Activated CD8-positive, alpha-beta T cell treated with anti-CD3 and anti-CD28 coated beads for 36 hours (primary cell): ENCODE results near the gene TMEM184A. TPM values are rescaled to one million over a fixed set of nuclear protein-coding genes. Genes with fewer than 3 reads are reported as not detected.

Source experiments
- ATAC-seq: fragments of 200-7000 bp; cut with Tn5 transposase; one replicate; pipeline ENCODE4 v1.10.0; 2021; ENCODE audit warnings: mild to moderate bottlenecking, moderate library complexity
- CTCF ChIA-PET: fragments of 350-600 bp; sonication (Branson Sonifier 250); formaldehyde crosslinking; loops from one replicate; lab custom pipeline; 2021; ENCODE audit warnings: antibody characterized with exemption; lab: Charles Lee
- POLR2A ChIA-PET: fragments of 350-600 bp; sonication (Branson Sonifier 250); formaldehyde crosslinking; loops from one replicate; lab custom pipeline; 2021; ENCODE audit warnings: antibody characterized with exemption; lab: Charles Lee
- DNase-seq: peaks from one replicate; pipeline ENCODE4 v3.0.0-alpha.2; 2020
- H3K27ac Mint-ChIP-seq: one replicate; pipeline ENCODE4 v1.8.0; 2021; ENCODE audit warnings: mild to moderate bottlenecking, mixed read lengths
- H3K27me3 Mint-ChIP-seq: one replicate; pipeline ENCODE4 v1.8.0; 2021; ENCODE audit warnings: mixed read lengths
- H3K36me3 Mint-ChIP-seq: one replicate; pipeline ENCODE4 v1.8.0; 2021; ENCODE audit warnings: low read depth, mixed read lengths
- H3K4me1 Mint-ChIP-seq: one replicate; pipeline ENCODE4 v1.8.0; 2021; ENCODE audit warnings: low read depth, mixed read lengths
- H3K4me3 Mint-ChIP-seq: one replicate; pipeline ENCODE4 v1.8.0; 2021; ENCODE audit warnings: mild to moderate bottlenecking, moderate library complexity, mixed read lengths
- H3K9me3 Mint-ChIP-seq: one replicate; pipeline ENCODE4 v1.8.0; 2021; ENCODE audit warnings: mixed read lengths
- intact Hi-C: fragments of 100-400 bp; cut with micrococcal nuclease; formaldehyde crosslinking; loops from one replicate; pipeline ENCODE4 v1.10.0; 2022
- total RNA-seq, 2 experiments: library from RNA; stranded (reverse); gene quantifications; one replicate each; pipeline ENCODE4 v1.2.3, GENCODE V29; 2021
- TF ChIP-seq, protein P1 (sequence below): fragments of 200-600 bp; IDR thresholded peaks from one replicate; pipeline ENCODE4 v1.8.0; 2022; ENCODE audit warnings: antibody characterized with exemption, mild to moderate bottlenecking

The TMEM184A gene
- total RNA-seq, 2 experiments from 2014 or later = not detected

GRCh38 chr7:1497293-1497927 is 58.6 kb downstream of the TMEM184A start:
- Mint-ChIP-seq H3K9me3 (no peaks in the 10 kb centered on the region), H3K36me3 (peaks cover 19% of the 10 kb centered on the region), H3K27me3 (no peaks in the 10 kb centered on the region), H3K4me1 (peaks cover 9% of the 10 kb centered on the region), H3K27ac (no peak overlapping the region), H3K4me3 (no peak overlapping the region)
- ChIA-PET POLR2A (interaction anchor here (0.6 kb wide), 1 partner anchor 643 kb away, joined by 3 read pairs; no protein-coding TSS in a partner anchor), CTCF (no interaction called here)
- no peak for ATAC-seq
- no peak for DNase-seq
- intact Hi-C loops = no loop called here
- TF ChIP-seq, protein P1, sequence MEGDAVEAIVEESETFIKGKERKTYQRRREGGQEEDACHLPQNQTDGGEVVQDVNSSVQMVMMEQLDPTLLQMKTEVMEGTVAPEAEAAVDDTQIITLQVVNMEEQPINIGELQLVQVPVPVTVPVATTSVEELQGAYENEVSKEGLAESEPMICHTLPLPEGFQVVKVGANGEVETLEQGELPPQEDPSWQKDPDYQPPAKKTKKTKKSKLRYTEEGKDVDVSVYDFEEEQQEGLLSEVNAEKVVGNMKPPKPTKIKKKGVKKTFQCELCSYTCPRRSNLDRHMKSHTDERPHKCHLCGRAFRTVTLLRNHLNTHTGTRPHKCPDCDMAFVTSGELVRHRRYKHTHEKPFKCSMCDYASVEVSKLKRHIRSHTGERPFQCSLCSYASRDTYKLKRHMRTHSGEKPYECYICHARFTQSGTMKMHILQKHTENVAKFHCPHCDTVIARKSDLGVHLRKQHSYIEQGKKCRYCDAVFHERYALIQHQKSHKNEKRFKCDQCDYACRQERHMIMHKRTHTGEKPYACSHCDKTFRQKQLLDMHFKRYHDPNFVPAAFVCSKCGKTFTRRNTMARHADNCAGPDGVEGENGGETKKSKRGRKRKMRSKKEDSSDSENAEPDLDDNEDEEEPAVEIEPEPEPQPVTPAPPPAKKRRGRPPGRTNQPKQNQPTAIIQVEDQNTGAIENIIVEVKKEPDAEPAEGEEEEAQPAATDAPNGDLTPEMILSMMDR = no peak

DNA sequence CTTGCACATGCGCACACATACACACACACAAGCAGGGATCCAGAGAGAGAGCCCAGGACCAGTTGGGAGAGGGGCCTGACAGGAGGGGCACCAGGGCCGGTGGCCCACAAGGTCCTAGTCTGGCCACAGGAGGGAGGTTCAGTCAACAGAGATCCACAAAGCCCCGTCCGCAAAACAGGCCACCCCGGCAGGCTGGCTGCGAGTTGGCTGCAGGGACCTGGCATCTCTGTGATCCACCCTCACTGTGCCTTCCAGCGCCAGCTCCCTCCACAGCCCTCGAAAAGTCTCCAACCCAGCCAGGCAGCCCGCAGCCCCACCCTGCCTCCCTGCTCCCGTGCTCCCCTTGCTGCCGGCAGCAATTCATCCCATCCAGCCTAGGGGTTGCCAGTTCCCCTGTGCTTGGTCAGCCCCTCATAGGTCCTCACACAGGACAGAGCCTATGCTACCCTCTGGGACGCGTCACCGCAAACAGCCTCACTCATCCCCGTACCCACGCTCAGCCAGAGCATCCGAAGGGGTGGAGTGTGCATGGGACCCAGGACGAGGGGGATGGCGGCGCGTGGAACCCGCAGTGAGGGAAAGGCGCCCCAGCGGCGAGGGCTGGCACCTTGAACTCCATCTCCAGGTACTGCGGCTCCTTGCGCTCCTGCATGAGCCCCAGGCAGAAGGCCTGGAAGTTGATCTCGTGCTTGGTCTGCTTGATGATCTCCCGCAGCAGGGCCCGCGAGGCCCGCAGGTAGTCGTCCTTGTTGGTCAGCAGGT is 59.3 kb downstream of the TMEM184A start:
- no peaks in the 10 kb centered on the region for H3K27me3 Mint-ChIP-seq

DNA sequence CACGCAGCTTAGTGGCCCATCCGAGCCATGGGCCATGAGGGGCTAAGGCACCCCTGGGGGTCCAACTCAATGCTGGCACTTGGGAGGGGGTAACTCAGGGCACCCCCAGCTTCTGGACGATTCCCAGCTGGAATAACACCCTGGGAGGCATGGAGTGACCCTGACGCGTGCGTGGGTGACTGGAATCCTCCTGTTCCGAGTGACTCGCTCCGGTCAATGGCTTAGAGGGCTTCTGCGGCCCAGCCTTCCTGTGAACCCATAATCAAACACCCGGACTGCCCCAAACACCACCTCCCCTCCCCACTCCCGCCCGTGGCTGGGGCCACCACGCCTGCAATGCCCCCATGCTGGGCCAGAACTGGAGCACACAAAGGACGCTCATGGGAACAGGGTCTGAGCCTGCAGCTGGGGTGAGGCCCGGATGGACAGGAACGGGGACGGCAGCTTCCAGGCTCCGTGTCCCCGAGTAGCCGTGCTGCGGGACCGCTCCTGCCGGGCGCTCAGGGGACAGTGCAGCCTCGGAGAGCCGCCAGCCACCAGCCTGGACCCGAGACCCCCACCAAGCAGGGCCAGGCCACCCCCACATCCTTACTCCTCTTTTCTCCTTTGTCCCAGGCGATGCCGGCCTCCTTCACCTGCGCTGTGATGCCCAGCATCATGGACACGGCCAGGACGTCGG is 60.3 kb downstream of the TMEM184A start:
- no peaks in the 10 kb centered on the region for H3K27me3 Mint-ChIP-seq
- ChIA-PET POLR2A (no interaction called here), CTCF (no interaction called here)
- TF ChIP-seq, protein P1 = no peak
- intact Hi-C loops = no loop called here
- H3K9me3 Mint-ChIP-seq = no peaks in the 10 kb centered on the region
- peaks cover 19% of the 10 kb centered on the region for H3K36me3 Mint-ChIP-seq
- H3K4me1 Mint-ChIP-seq = no peaks in the 10 kb centered on the region
- no peak overlapping the region for H3K4me3 Mint-ChIP-seq
- H3K27ac Mint-ChIP-seq = no peak overlapping the region
- DNase-seq (no peak), ATAC-seq (no peak)

More for the DNA sequence above, 59.3 kb downstream of the TMEM184A start:
- CTCF ChIA-PET = no interaction called here
- no peak for DNase-seq
- POLR2A ChIA-PET = no interaction called here
- TF ChIP-seq, protein P1 = no peak
- intact Hi-C loops = no loop called here
- ATAC-seq = no peak
- H3K4me1 Mint-ChIP-seq = peaks cover 2% of the 10 kb centered on the region
- H3K9me3 Mint-ChIP-seq = no peaks in the 10 kb centered on the region
- H3K4me3 Mint-ChIP-seq = no peak overlapping the region
- no peak overlapping the region for H3K27ac Mint-ChIP-seq
- peaks cover 14% of the 10 kb centered on the region for H3K36me3 Mint-ChIP-seq

DNA sequence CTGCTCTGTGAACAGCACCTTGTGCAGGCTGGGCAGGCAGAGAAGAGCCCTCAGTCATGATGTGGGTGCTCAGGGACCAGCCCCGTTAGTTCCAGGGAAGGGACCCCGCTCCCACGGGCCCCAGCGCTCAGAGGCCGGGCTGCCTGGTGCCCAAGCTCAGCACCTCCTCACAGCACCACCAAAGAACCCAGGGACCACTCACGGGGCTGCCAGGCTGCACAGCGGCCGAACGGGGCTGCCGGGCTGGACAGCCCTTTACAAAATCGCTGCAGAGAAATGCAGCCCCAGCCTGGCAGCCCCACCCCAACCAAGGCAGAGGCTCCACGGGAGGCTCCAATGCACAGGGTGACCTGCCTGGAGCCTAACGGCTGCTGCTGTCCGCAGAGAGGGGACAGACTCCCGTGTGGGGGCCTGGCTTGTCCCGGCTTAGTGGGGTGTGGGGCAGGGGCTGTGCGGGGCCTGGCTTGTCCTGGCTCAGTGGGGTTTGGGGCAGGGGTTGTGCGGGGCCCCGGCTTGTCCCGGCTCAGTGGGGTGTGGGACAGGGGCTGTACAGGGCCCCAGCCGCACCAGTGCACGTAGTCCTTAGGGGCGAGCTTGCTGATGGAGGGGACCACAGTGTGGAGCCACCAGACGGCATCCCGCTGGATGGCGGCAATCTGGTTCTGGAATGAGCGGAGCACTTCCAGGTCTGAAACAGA is 61.0 kb downstream of the TMEM184A start:
- Mint-ChIP-seq H3K36me3 (peaks cover 14% of the 10 kb centered on the region), H3K27ac (no peak overlapping the region), H3K4me1 (no peaks in the 10 kb centered on the region), H3K27me3 (no peaks in the 10 kb centered on the region), H3K4me3 (no peak overlapping the region), H3K9me3 (no peaks in the 10 kb centered on the region)
- intact Hi-C loops = no loop called here
- POLR2A ChIA-PET = no interaction called here
- TF ChIP-seq, protein P1 = no peak
- CTCF ChIA-PET = no interaction called here
- no peak for DNase-seq
- ATAC-seq = no peak
